GM19240 (cell line): ENCODE measurements around the gene NELL1.

Experiments used
- DNase-seq: peaks from one replicate; pipeline ENCODE4 v3.0.0; 2011; ENCODE audit warnings: low spot score; ENCODE audit not compliant: insufficient read length

NELL1 gene

GRCh38 chr11:21552911-21553310 lies 883.5 kb downstream of the NELL1 start:
- DNase-seq = no peak

- no peak for DNase-seq
Measured at GRCh38 chr11:21553795-21554194, 884.4 kb downstream of the NELL1 start.

GRCh38 chr11:21554284-21554683 lies 884.9 kb downstream of the NELL1 start:
- no peak for DNase-seq

- DNase-seq = no peak
Measured at GRCh38 chr11:21556926-21557325, 887.5 kb downstream of the NELL1 start.

- DNase-seq = no peak
Measured at GRCh38 chr11:21560466-21560975, 891.1 kb downstream of the NELL1 start.

GRCh38 chr11:21561581-21561980 lies 892.2 kb downstream of the NELL1 start:
- DNase-seq = no peak

GRCh38 chr11:21564095-21564494 lies 894.7 kb downstream of the NELL1 start:
- DNase-seq = no peak

GRCh38 chr11:21564833-21565682 lies 895.7 kb downstream of the NELL1 start:
- DNase-seq = no peak

GRCh38 chr11:21566521-21567117 lies 897.2 kb downstream of the NELL1 start:
- no peak for DNase-seq

GRCh38 chr11:21567645-21568290 lies 898.4 kb downstream of the NELL1 start:
- no peak for DNase-seq

GRCh38 chr11:21572210-21572609 lies 902.8 kb downstream of the NELL1 start:
- DNase-seq = no peak

GRCh38 chr11:21582791-21583190 lies 913.4 kb downstream of the NELL1 start:
- no peak for DNase-seq

- no peak for DNase-seq
Measured at GRCh38 chr11:21588754-21589153, 919.4 kb downstream of the NELL1 start.

- no peak for DNase-seq
Measured at GRCh38 chr11:21602699-21603098, 933.3 kb downstream of the NELL1 start.

GRCh38 chr11:21603886-21604285 lies 934.5 kb downstream of the NELL1 start:
- no peak for DNase-seq

- no peak for DNase-seq
Measured at GRCh38 chr11:21604564-21604963, 935.2 kb downstream of the NELL1 start.

GRCh38 chr11:21612326-21612725 lies 942.9 kb downstream of the NELL1 start:
- no peak for DNase-seq

GRCh38 chr11:21614961-21615360 lies 945.6 kb downstream of the NELL1 start:
- DNase-seq = no peak

GRCh38 chr11:21615955-21616371 lies 946.6 kb downstream of the NELL1 start:
- no peak for DNase-seq

GRCh38 chr11:21622566-21622965 lies 953.2 kb downstream of the NELL1 start:
- no peak for DNase-seq

- DNase-seq = no peak
Measured at GRCh38 chr11:21622995-21623394, 953.6 kb downstream of the NELL1 start.
